HepG2 (cell line): ENCODE data around the gene ALB. TPM values are rescaled to one million over a fixed set of nuclear protein-coding genes. Genes with fewer than 3 reads are reported as not detected.
A peak's percentile ranks its signal among the peaks of the same experiment; 100 is the strongest.

Source experiments
- CENPT ChIP-seq: sonication (generic); formaldehyde crosslinking; IDR thresholded peaks from 2 replicates; pipeline ENCODE4 v1.8.0; 2022; ENCODE audit warnings: low read depth, mild to moderate bottlenecking, moderate library complexity, missing genetic modification reagents
- KAT7 ChIP-seq: IDR thresholded peaks from 2 replicates; pipeline ENCODE4 v1.6.1; 2018; ENCODE audit warnings: borderline replicate concordance, missing compliant biosample characterization
- MBD4 ChIP-seq: IDR thresholded peaks from 2 replicates; pipeline ENCODE4 v1.6.1; 2012; ENCODE audit warnings: low read length, inconsistent platforms, borderline replicate concordance
- TOPORS ChIP-seq: sonication (generic); formaldehyde crosslinking; IDR thresholded peaks from 2 replicates; pipeline ENCODE4 v1.8.0; 2023; ENCODE audit warnings: mild to moderate bottlenecking, missing genetic modification reagents
- ZNF296 ChIP-seq: sonication (generic); formaldehyde crosslinking; conservative IDR thresholded peaks from 2 replicates; pipeline ENCODE4 v1.5.0; 2020; ENCODE audit warnings: mild to moderate bottlenecking, missing genetic modification reagents
- ZNF589 ChIP-seq: sonication (generic); formaldehyde crosslinking; conservative IDR thresholded peaks from 2 replicates; pipeline ENCODE4 v1.8.0; 2022; ENCODE audit warnings: mild to moderate bottlenecking, moderate library complexity, missing genetic modification reagents
- ZNF850 ChIP-seq: sonication (generic); formaldehyde crosslinking; conservative IDR thresholded peaks from 2 replicates; pipeline ENCODE4 v1.9.0; 2021; ENCODE audit warnings: mild to moderate bottlenecking, missing genetic modification reagents
- polyA plus RNA-seq, 8 experiments: library from polyadenylated mRNA; depleted of rRNA in 3 of 8; stranded (reverse) in 7 of 8; unstranded in 1 of 8; fragments of >200 nt; fragmentation: Illumina TruSeq in 4 of 8; extraction: Trizol in 4 of 8; gene quantifications; 2 replicates each; pipeline versions ENCODE4 v1.2.1 to v1.2.3, GENCODE V29; 2011 to 2016; ENCODE audit warnings: low read depth in 4 of 8, missing spikeins in 1 of 8, mixed read lengths in 1 of 8; ENCODE audit not compliant: insufficient read depth in 1 of 8
- total RNA-seq, 5 experiments: library from RNA; depleted of rRNA; stranded (reverse); fragments of >200 nt; fragmentation: Illumina TruSeq; extraction: Trizol; gene quantifications; 2 replicates each; pipeline ENCODE4 v1.2.3, GENCODE V29; 2016; ENCODE audit warnings: low read depth in 1 of 5
- TF ChIP-seq, protein P1 (sequence below): IDR thresholded peaks from 2 replicates; pipeline ENCODE4 v1.6.1; 2012; ENCODE audit warnings: low read depth, low read length, improper control_type of control experiment
- TF ChIP-seq, protein P2 (sequence below): sonication (generic); formaldehyde crosslinking; IDR thresholded peaks from 2 replicates; pipeline ENCODE4 v1.9.0; 2021; ENCODE audit warnings: mild to moderate bottlenecking, missing genetic modification reagents
- TF ChIP-seq, protein P3 (sequence below): IDR thresholded peaks from 2 replicates; pipeline ENCODE4 v1.6.1; 2016; ENCODE audit warnings: low read depth, control low read depth

The ALB gene
- total and polyA plus RNA-seq, 2 of the 13 experiments (the other 11 are each of a cell fraction or from before 2014, with no cell fraction given): 22,259 to 22,625 TPM

DNA sequence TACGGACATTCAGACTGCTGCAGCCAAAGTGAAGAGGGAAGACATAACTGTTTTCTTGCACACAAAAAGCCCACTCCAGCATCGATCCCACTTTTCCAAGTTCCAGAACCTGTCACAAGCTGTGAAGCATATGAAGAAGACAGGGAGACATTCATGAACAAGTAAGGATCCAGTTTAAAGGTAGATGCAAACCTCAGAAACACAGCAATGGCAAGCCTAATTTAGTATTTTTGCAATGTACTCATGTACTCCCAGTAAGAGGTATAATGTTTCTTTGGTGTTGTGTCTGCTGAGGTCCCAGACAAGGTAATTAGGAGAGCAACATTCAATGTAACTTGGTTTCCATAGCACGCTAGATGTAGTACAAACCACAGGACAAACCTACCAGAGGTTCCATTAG is 36.6 kb downstream of the ALB start (continued):
- TF ChIP-seq, protein P1, sequence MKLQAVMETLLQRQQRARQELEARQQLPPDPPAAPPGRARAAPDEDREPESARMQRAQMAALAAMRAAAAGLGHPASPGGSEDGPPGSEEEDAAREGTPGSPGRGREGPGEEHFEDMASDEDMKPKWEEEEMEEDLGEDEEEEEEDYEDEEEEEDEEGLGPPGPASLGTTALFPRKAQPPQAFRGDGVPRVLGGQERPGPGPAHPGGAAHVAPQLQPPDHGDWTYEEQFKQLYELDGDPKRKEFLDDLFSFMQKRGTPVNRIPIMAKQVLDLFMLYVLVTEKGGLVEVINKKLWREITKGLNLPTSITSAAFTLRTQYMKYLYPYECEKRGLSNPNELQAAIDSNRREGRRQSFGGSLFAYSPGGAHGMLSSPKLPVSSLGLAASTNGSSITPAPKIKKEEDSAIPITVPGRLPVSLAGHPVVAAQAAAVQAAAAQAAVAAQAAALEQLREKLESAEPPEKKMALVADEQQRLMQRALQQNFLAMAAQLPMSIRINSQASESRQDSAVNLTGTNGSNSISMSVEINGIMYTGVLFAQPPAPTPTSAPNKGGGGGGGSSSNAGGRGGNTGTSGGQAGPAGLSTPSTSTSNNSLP: no peak
- TF ChIP-seq ZNF850: no peak
- TF ChIP-seq TOPORS: peak; percentile 36; the same call in 1 of the 2 replicates
- TF ChIP-seq ZNF589 (CRISPR knock-in tag): no peak
- no peak for TF ChIP-seq KAT7 (CRISPR knock-in tag)
- TF ChIP-seq ZNF296 (CRISPR knock-in tag): no peak
- peak; percentile 14; the same call in 1 of the 2 replicates for TF ChIP-seq MBD4
- TF ChIP-seq, protein P2, sequence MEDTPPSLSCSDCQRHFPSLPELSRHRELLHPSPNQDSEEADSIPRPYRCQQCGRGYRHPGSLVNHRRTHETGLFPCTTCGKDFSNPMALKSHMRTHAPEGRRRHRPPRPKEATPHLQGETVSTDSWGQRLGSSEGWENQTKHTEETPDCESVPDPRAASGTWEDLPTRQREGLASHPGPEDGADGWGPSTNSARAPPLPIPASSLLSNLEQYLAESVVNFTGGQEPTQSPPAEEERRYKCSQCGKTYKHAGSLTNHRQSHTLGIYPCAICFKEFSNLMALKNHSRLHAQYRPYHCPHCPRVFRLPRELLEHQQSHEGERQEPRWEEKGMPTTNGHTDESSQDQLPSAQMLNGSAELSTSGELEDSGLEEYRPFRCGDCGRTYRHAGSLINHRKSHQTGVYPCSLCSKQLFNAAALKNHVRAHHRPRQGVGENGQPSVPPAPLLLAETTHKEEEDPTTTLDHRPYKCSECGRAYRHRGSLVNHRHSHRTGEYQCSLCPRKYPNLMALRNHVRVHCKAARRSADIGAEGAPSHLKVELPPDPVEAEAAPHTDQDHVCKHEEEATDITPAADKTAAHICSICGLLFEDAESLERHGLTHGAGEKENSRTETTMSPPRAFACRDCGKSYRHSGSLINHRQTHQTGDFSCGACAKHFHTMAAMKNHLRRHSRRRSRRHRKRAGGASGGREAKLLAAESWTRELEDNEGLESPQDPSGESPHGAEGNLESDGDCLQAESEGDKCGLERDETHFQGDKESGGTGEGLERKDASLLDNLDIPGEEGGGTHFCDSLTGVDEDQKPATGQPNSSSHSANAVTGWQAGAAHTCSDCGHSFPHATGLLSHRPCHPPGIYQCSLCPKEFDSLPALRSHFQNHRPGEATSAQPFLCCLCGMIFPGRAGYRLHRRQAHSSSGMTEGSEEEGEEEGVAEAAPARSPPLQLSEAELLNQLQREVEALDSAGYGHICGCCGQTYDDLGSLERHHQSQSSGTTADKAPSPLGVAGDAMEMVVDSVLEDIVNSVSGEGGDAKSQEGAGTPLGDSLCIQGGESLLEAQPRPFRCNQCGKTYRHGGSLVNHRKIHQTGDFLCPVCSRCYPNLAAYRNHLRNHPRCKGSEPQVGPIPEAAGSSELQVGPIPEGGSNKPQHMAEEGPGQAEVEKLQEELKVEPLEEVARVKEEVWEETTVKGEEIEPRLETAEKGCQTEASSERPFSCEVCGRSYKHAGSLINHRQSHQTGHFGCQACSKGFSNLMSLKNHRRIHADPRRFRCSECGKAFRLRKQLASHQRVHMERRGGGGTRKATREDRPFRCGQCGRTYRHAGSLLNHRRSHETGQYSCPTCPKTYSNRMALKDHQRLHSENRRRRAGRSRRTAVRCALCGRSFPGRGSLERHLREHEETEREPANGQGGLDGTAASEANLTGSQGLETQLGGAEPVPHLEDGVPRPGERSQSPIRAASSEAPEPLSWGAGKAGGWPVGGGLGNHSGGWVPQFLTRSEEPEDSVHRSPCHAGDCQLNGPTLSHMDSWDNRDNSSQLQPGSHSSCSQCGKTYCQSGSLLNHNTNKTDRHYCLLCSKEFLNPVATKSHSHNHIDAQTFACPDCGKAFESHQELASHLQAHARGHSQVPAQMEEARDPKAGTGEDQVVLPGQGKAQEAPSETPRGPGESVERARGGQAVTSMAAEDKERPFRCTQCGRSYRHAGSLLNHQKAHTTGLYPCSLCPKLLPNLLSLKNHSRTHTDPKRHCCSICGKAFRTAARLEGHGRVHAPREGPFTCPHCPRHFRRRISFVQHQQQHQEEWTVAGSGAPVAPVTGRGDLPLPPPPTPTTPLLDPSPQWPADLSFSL: no peak
- no peak for TF ChIP-seq CENPT
- TF ChIP-seq, protein P3, sequence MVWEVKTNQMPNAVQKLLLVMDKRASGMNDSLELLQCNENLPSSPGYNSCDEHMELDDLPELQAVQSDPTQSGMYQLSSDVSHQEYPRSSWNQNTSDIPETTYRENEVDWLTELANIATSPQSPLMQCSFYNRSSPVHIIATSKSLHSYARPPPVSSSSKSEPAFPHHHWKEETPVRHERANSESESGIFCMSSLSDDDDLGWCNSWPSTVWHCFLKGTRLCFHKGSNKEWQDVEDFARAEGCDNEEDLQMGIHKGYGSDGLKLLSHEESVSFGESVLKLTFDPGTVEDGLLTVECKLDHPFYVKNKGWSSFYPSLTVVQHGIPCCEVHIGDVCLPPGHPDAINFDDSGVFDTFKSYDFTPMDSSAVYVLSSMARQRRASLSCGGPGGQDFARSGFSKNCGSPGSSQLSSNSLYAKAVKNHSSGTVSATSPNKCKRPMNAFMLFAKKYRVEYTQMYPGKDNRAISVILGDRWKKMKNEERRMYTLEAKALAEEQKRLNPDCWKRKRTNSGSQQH: no peak
